Breast epithelium (tissue), 3 donors: ENCODE data around the gene LGI4.

Experiments used
- CTCF ChIP-seq, 3 donors: fragments of 450-650 bp; IDR thresholded peaks; one replicate each; pipeline ENCODE4 v1.5.1; 2016 to 2017; ENCODE audit warnings: antibody characterized with exemption in 3 of 3, mild to moderate bottlenecking in 3 of 3, moderate library complexity in 3 of 3
- POLR2A ChIP-seq: fragments of 450-650 bp; IDR thresholded peaks from one replicate; pipeline ENCODE4 v1.6.1; 2016; ENCODE audit warnings: antibody characterized with exemption, mild to moderate bottlenecking, moderate library complexity
- POLR2AphosphoS5 ChIP-seq, 3 donors: sonication (generic); formaldehyde crosslinking; IDR thresholded peaks; one replicate each; pipeline ENCODE4 v1.6.1; 2017; ENCODE audit warnings: antibody characterized with exemption in 3 of 3

GRCh38 chr19:35155441-35155840, 20.6 kb upstream of the LGI4 start:
- no peak for TF ChIP-seq CTCF (IDR thresholded peaks at IDR 0.05)
- TF ChIP-seq POLR2A: no peak
- no peak for TF ChIP-seq POLR2AphosphoS5 (IDR thresholded peaks at IDR 0.05)
